Measurements from ENCODE around the gene GTSF1L.
"Not testable (repeated sequence)": the region's sequence is repeated elsewhere in the genome, so short reads cannot be mapped to it uniquely, and the experiment has no call there.

GTSF1L gene

GRCh38 chr20:43726811-43727338, at the start of gene GTSF1L:
Gene GTSF1L (minus strand): TSS chr20:43727002. CDS start chr20:43726694, 308 bp downstream.
- no peak for DNase-seq (ENCODE audit: low read depth, low spot score)

- DNase-seq (ENCODE audit: low read depth, low spot score): no peak
These were observed 48.0 kb upstream of the GTSF1L start for GRCh38 chr20:43774754-43775153.

- DNase-seq (ENCODE audit: low read depth, low spot score): no peak
These were observed 44.8 kb upstream of the GTSF1L start for GRCh38 chr20:43771503-43772190.

GRCh38 chr20:43770342-43770741, 43.5 kb upstream of the GTSF1L start:
- no peak for DNase-seq (ENCODE audit: low read depth, low spot score)

- DNase-seq (ENCODE audit: low read depth, low spot score): no peak
These were observed 41.1 kb upstream of the GTSF1L start for GRCh38 chr20:43767686-43768474.

GRCh38 chr20:43766917-43767316, 40.1 kb upstream of the GTSF1L start:
- DNase-seq (ENCODE audit: low read depth, low spot score): no peak

- DNase-seq (ENCODE audit: low read depth, low spot score): no peak
These were observed 39.6 kb upstream of the GTSF1L start for GRCh38 chr20:43766385-43766784.

- DNase-seq (ENCODE audit: low read depth, low spot score): no peak
These were observed 39.1 kb upstream of the GTSF1L start for GRCh38 chr20:43765916-43766315.

- DNase-seq (ENCODE audit: low read depth, low spot score): no peak
These were observed 36.1 kb upstream of the GTSF1L start for GRCh38 chr20:43762911-43763310.

GRCh38 chr20:43761386-43762340, 34.9 kb upstream of the GTSF1L start:
- DNase-seq (ENCODE audit: low read depth, low spot score): no peak

GRCh38 chr20:43757888-43758287, 31.1 kb upstream of the GTSF1L start:
- DNase-seq (ENCODE audit: low read depth, low spot score): not testable (repeated sequence)

- no peak for DNase-seq (ENCODE audit: low read depth, low spot score)
These were observed 29.0 kb upstream of the GTSF1L start for GRCh38 chr20:43755851-43756250.

GRCh38 chr20:43755390-43755789, 28.6 kb upstream of the GTSF1L start:
- DNase-seq (ENCODE audit: low read depth, low spot score): no peak

- no peak for DNase-seq (ENCODE audit: low read depth, low spot score)
These were observed 25.9 kb upstream of the GTSF1L start for GRCh38 chr20:43752561-43753301.

GRCh38 chr20:43752051-43752360, 25.2 kb upstream of the GTSF1L start:
- no peak for DNase-seq (ENCODE audit: low read depth, low spot score)

- peak; percentile 17 for DNase-seq (ENCODE audit: low read depth, low spot score)
These were observed 24.6 kb upstream of the GTSF1L start for GRCh38 chr20:43751167-43752050.

- DNase-seq (ENCODE audit: low read depth, low spot score): no peak
These were observed 24.0 kb upstream of the GTSF1L start for GRCh38 chr20:43750774-43751166.

GRCh38 chr20:43749734-43750294, 23.0 kb upstream of the GTSF1L start:
- peak; percentile 66 for DNase-seq (ENCODE audit: low read depth, low spot score)

GRCh38 chr20:43748274-43748673, 21.5 kb upstream of the GTSF1L start:
- no peak for DNase-seq (ENCODE audit: low read depth, low spot score)

Measured in activated naive CD8-positive, alpha-beta T cell treated with anti-CD3 and anti-CD28 coated beads, Interleukin-2, amount 50 U/mL, for 16 hours (primary cell).